Upper lobe of left lung (tissue), 6 donors: ENCODE data around the gene CFAP73. TPM values are rescaled to one million over a fixed set of nuclear protein-coding genes. Genes with fewer than 3 reads are reported as not detected.
A peak's percentile ranks its signal among the peaks of the same experiment; 100 is the strongest.

Experiments
- ATAC-seq, 2 donors: fragments of 200-7000 bp; cut with Tn5 transposase; one replicate each; pipeline ENCODE4 v1.9.1; 2022; ENCODE audit warnings: mild to moderate bottlenecking in 2 of 2, moderate library complexity in 2 of 2; ENCODE audit not compliant: low FRiP score in 2 of 2
- DNase-seq, 2 donors: peaks; one replicate each; pipeline ENCODE4 v3.0.0-alpha.2; 2019 to 2020
- H3K27ac ChIP-seq, 4 donors: fragments of 200-600 bp; sonication (generic); one replicate each; pipeline ENCODE4 v1.5.1; 2016 to 2019
- H3K27me3 ChIP-seq, 4 donors: fragments of 200-600 bp; sonication (generic); one replicate each; pipeline ENCODE4 v1.5.1; 2017 to 2019
- H3K36me3 ChIP-seq, 4 donors: fragments of 200-600 bp; sonication (generic); one replicate each; pipeline ENCODE4 v1.5.1; 2016 to 2019
- H3K4me1 ChIP-seq, 4 donors: fragments of 200-600 bp; sonication (generic); one replicate each; pipeline ENCODE4 v1.5.1; 2018 to 2019
- H3K4me3 ChIP-seq, 4 donors: fragments of 200-600 bp; sonication (generic); one replicate each; pipeline ENCODE4 v1.5.1; 2017 to 2019; ENCODE audit warnings: mild to moderate bottlenecking in 2 of 4, moderate library complexity in 1 of 4
- H3K9me3 ChIP-seq, 4 donors: fragments of 200-600 bp; sonication (generic); one replicate each; pipeline ENCODE4 v1.5.1; 2018 to 2019
- EP300 ChIP-seq, 4 donors: sonication (generic); formaldehyde crosslinking; IDR thresholded peaks; one replicate each; pipeline ENCODE4 v1.5.1; 2017; ENCODE audit warnings: antibody characterized with exemption in 4 of 4, control low read depth in 2 of 4
- POLR2A ChIP-seq, 4 donors: fragments of 450-650 bp; IDR thresholded peaks; one replicate each; pipeline ENCODE4 v1.5.1; 2016 to 2017; ENCODE audit warnings: antibody characterized with exemption in 4 of 4, mild to moderate bottlenecking in 2 of 4
- POLR2AphosphoS5 ChIP-seq, 2 donors: sonication (generic); formaldehyde crosslinking; IDR thresholded peaks; one replicate each; pipeline ENCODE4 v1.5.1; 2017; ENCODE audit warnings: antibody characterized with exemption in 2 of 2
- WGBS, 2 donors: methylation state at CpG; one replicate each; pipeline ENCODE4 v1.1.5; 2017 to 2018; 5-methylcytosine and 5-hydroxymethylcytosine counted together
- total RNA-seq, 6 donors: library from RNA; depleted of rRNA in 4 of 6; stranded (reverse); fragments of >200 nt in 4 of 6; gene quantifications; one replicate each; pipeline versions ENCODE4 v1.1.0 to v1.2.1, GENCODE V29; 2016 to 2021
- TF ChIP-seq, protein P1 (sequence below), 6 experiments: fragments of 450-650 bp in 4 of 6; fragments of 200-600 bp in 2 of 6; sonication (generic) in 2 of 6; IDR thresholded peaks; one replicate each; pipeline ENCODE4 v1.5.1; 2016 to 2019; ENCODE audit warnings: antibody characterized with exemption in 6 of 6
- donor health status: DM: no; HTN: no; CAD: no; lungs with moderate emphysema.
- donor health status: DM: no; HTN: yes; CAD: no; lungs with severe emphysema.

CFAP73 gene
- total RNA-seq, 6 donors from 2014 or later, result 0.97 to 34.1 (median 15.4) TPM

DNA sequence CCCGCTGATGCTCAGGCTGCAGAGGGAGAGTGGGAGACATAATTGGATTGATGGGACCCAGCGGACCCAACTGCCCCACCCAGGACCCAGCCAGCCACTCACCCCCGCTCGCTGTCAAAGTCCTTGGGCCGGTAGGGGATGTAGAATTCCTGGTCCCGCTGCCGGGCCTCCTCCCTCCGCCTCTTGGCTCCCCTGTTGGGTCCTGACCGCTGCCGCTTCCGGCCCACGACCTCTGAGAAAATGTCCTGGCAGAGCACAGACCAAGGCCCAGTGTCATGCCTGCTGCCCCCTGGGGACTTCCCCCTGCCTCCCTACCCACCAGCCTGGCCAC is 13.5 kb downstream of the CFAP73 start:
- Histone ChIP-seq H3K36me3 (peaks cover 13 to 100% (median 97%) of the 10 kb centered on the region in 4 donors), H3K4me3 (no peak overlapping the region), H3K9me3 (no peaks in the 10 kb centered on the region), H3K4me1 (no peaks in the 10 kb centered on the region), H3K27ac (no peak overlapping the region), H3K27me3 (no peaks in the 10 kb centered on the region)
- DNase-seq (no peak), ATAC-seq (no peak)
- WGBS, 2 donors, result 98 to 99% methylated on average over 12 of the region's 12 CpGs
- TF ChIP-seq, protein P1, sequence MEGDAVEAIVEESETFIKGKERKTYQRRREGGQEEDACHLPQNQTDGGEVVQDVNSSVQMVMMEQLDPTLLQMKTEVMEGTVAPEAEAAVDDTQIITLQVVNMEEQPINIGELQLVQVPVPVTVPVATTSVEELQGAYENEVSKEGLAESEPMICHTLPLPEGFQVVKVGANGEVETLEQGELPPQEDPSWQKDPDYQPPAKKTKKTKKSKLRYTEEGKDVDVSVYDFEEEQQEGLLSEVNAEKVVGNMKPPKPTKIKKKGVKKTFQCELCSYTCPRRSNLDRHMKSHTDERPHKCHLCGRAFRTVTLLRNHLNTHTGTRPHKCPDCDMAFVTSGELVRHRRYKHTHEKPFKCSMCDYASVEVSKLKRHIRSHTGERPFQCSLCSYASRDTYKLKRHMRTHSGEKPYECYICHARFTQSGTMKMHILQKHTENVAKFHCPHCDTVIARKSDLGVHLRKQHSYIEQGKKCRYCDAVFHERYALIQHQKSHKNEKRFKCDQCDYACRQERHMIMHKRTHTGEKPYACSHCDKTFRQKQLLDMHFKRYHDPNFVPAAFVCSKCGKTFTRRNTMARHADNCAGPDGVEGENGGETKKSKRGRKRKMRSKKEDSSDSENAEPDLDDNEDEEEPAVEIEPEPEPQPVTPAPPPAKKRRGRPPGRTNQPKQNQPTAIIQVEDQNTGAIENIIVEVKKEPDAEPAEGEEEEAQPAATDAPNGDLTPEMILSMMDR (IDR thresholded peaks at IDR 0.05), result no peak
- no peak for TF ChIP-seq POLR2AphosphoS5 (IDR thresholded peaks at IDR 0.05)
- no peak for TF ChIP-seq POLR2A (IDR thresholded peaks at IDR 0.05)
- no peak for TF ChIP-seq EP300 (IDR thresholded peaks at IDR 0.05)

DNA sequence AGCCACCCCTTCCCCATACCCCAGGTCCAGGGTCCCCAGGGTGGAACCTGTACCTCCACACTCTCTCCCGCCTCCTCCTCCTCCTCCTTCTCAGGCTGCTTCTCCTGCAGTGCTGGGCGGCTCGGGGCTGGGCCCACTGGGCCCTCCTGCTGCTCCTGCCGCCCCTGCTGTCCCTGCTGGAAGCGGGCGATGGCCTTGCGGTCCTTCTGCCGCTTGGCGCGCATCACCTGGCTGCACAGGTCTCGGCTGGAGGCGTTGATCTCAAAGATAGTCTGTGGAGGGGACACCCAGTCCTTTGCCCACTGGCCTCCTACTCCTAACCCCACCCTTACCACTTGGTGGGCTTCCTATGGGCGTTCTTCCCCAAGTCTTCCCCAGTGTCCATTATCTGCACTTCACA is 14.5 kb downstream of the CFAP73 start:
- H3K36me3 ChIP-seq, result peaks cover 23 to 100% (median 97%) of the 10 kb centered on the region in 4 donors
- ATAC-seq (no peak), DNase-seq (peak in 1 of 2 donors; percentile 66)
- no peak overlapping the region for H3K27ac ChIP-seq
- H3K4me3 ChIP-seq, result no peak overlapping the region
- 95 to 98% methylated on average over 13 of the region's 13 CpGs for WGBS, 2 donors
- no peaks in the 10 kb centered on the region for H3K9me3 ChIP-seq
- TF ChIP-seq POLR2AphosphoS5 (IDR thresholded peaks at IDR 0.05) (no peak), EP300 (IDR thresholded peaks at IDR 0.05) (no peak), POLR2A (IDR thresholded peaks at IDR 0.05) (no peak)
- TF ChIP-seq, protein P1 (IDR thresholded peaks at IDR 0.05), result no peak
- no peaks in the 10 kb centered on the region for H3K4me1 ChIP-seq
- no peaks in the 10 kb centered on the region for H3K27me3 ChIP-seq

DNA sequence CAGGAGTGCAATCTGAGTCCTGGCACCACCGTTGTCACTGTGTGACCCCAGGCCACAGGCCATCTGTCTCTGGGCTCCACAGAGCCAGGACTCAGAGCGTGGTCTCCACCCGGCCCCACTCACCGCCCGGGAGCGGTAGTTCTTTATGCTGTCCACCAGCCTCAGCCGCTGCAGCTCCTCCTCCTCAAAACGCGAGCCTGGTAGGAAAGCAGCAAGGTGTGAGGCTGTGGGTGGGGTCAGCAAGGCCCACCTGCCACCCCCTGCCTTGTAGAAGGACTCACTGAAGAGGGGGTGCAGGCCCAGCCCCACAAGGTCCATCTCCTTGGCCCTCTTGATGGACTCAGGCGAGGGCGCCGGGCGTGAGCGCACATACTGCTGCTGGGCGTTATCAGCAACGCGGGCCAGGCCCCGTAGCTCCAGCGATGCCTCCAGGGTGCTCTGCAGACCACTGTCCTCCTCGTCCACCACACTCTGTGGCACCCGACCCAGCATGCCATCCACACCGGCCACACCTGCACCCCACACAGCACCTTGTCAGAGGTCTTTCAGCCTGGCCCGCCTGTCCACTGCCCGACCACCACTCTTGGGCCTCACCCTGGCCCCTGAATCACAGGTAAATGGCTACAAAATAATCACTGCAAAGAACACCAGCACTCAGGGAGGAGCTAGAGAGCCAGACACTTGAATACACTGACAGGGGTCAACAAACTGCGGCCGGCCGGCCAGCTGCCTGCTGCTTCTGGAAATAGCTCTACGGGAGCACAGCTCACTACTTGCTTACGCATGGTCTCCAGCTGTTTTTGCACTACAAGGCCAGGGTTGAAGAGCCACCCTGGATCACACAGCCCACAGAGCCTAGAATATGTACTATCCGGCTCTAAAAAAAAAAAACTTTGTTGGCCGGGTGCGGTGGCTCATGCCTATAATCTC is 16.3 kb downstream of the CFAP73 start:
- no peaks in the 10 kb centered on the region for H3K9me3 ChIP-seq
- peaks cover 35 to 100% (median 97%) of the 10 kb centered on the region in 4 donors for H3K36me3 ChIP-seq
- TF ChIP-seq, protein P1 (IDR thresholded peaks at IDR 0.05), result no peak
- TF ChIP-seq EP300 (IDR thresholded peaks at IDR 0.05), result no peak
- no peak for TF ChIP-seq POLR2AphosphoS5 (IDR thresholded peaks at IDR 0.05)
- no peak for TF ChIP-seq POLR2A (IDR thresholded peaks at IDR 0.05)
- H3K4me1 ChIP-seq, result no peaks in the 10 kb centered on the region
- no peaks in the 10 kb centered on the region for H3K27me3 ChIP-seq
- no peak overlapping the region for H3K4me3 ChIP-seq
- DNase-seq, result peak in 1 of 2 donors; percentile 78
- WGBS, 2 donors, result 91 to 95% methylated on average over 10 to 32 of the region's 32 CpGs
- no peak overlapping the region for H3K27ac ChIP-seq
- no peak for ATAC-seq

DNA sequence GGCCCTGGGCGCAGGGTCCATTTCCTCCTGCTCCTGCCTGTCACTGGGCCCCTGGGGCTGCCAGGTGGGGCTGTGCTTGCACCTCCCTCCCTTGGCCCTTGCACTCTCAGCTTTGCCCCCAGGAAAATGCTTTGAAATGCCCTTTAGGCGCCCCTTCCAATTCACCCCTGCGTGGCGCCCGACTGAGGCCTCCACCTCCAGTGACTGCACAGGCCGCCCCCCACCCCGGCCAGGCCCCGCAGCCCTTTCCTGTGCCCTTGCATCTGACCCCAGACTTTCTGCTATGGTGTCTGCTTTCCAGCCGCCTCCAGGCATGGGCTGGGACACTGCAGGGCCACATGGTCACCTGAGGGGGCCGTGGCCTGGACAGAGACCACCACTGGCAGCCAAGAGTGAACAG is 18.3 kb downstream of the CFAP73 start:
- DNase-seq (peak in 1 of 2 donors; percentile 61), ATAC-seq (no peak)
- Histone ChIP-seq H3K27ac (no peak overlapping the region), H3K36me3 (peaks cover 55 to 100% (median 97%) of the 10 kb centered on the region in 4 donors), H3K9me3 (no peaks in the 10 kb centered on the region), H3K4me1 (no peaks in the 10 kb centered on the region), H3K27me3 (no peaks in the 10 kb centered on the region), H3K4me3 (no peak overlapping the region)
- WGBS, 2 donors, result 96 to 97% methylated on average over 7 to 10 of the region's 10 CpGs
- no peak for TF ChIP-seq POLR2A (IDR thresholded peaks at IDR 0.05)
- no peak for TF ChIP-seq EP300 (IDR thresholded peaks at IDR 0.05)
- no peak for TF ChIP-seq POLR2AphosphoS5 (IDR thresholded peaks at IDR 0.05)
- TF ChIP-seq, protein P1 (IDR thresholded peaks at IDR 0.05), result no peak
